CD4-positive, alpha-beta T cell treated with Interleukin-17A for 4 hours (primary cell): ENCODE results near the gene HPCAL1.

ENCODE experiments used
- DNase-seq: peaks from one replicate; pipeline ENCODE4 v3.0.0-alpha.2; 2020; ENCODE audit warnings: mixed read lengths

HPCAL1 gene

DNA sequence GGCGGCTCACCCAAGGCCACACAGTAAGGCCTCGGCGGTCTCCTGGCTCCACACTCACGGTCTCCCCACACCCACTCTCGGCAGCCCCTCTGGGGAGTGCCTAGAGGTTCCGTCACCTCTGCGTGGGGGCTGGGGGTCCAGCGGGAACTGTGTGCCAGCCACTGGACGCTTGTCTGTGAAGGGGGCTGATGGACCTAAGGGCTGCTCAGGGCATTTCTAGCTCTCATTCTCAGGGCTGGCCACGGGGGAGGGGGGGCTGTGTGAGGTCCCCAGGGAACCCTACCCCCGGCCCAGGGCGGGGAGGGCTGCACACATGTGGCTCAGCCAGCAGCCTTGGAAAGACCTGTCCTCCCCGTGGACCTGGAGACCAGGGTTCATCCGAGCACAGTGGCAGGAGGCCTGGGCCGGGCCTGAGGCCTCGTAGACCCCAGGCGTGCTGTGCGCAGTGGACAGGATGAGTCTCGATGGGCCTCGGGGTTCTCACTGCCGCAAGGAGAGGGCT lies 172.6 kb downstream of the HPCAL1 start:
- DNase-seq, result no peak

DNA sequence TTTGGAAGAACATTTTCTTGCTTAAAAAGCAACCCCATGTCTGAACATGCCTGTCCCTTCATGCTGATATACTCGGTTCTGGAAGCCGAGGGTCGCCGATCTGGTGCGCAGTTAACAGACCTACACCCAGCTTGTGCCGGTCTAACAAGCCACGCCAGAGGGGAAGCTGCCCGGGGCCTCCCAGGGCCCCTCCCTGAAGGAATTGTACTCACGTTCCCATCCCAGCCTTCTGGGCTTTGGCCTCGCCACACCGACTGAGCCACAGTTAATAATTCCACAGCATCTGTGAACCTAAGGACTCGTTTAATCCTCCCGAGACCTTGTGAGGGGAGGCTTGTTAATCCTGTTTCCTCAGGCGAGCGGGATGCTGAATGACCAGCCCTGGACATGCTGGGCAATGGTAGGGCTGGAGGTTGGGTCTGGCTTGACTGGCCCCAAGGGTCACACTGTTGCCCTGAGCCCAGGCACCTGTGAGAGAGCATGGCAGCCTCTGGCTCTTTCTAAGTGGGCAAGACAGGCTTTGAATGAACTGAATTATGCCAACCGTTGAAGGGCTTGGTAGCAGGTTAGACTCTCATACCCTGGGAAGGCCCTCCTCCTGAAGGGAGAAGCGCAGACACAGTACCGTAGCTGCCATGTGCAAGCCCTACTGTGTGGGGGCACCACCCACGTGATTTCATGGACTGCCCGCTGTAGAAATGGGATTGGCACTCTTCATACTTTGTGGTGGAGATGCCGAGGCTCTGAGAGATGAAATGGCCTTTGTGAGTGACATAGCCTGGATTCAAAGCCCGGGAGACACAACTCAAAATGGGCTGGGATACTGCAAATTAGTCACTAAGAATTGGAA lies 173.3 kb downstream of the HPCAL1 start:
- no peak for DNase-seq

DNA sequence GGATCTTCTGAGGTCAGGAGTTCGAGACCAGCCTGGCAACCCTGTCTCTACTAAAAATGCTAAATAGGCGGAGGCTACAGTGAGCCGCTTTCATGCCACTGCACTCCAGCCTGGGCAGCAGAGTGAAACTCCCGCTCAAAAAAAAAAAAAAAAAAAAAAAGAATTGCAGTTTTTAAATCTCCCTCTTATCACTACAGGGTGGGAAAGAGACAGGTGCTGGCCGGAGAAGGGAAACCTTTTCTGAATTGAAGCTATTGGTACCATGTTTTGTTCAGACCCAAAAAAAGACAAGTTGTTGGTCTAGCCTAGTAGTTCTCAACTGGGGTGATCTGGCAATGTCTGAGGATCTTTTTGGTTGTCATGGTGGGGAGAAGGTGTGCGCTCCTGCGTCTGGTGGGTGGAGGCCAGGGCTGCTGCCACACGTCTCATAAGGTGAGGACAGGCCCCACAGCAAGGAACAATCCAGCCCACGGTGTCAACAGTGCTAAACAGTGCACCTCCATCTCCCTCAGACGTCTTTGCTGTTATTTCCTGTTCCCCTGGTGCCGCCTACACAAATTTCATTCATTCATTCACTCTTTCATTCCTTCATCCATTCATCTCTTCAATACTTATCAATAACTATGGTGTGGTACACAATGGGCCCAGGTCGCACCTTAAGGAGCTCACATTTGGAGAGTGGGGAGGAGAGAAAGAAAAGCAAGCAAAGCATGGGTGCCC lies 174.2 kb downstream of the HPCAL1 start:
- no peak for DNase-seq
